MM.1S (cell line): ENCODE results near the gene RYR2.

ENCODE experiments used
- CTCF ChIP-seq: fragments of 300-600 bp; sonication (generic); IDR thresholded peaks from 2 replicates; pipeline ENCODE4 v1.5.1; 2016; ENCODE audit warnings: antibody characterized with exemption, low read length, mixed read lengths
- EZH2phosphoT487 ChIP-seq: fragments of 300-600 bp; sonication (generic); IDR thresholded peaks from 2 replicates; pipeline ENCODE4 v1.6.1; 2018; ENCODE audit warnings: antibody characterized with exemption, low read length

DNA sequence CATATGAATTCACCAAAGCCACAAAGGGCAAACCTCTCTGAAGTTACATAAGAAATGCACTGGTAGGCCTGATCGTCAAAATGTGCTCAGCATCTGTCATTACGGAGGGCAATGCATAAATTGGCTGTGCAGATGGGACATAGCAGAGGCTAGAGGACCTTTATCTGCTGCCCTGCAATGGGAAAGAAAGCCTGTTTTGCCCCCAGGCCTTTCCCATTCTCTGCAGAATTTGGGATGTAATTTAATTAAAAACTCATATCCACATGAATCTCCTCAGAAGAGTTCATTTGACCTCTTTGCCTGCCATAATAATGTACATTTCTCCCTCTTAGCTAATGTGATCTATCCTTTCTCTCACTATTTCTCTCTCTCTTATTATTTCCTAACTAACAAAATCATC lies 690.7 kb downstream of the RYR2 start:
- no peak for TF ChIP-seq CTCF
- TF ChIP-seq EZH2phosphoT487: no peak
